Epithelial cell of esophagus (primary cell): ENCODE data around the gene PXN.

Experiments
- DNase-seq: peaks from one replicate; pipeline ENCODE4 v3.0.0; 2010; ENCODE audit warnings: low read depth
- H3K4me3 ChIP-seq: 2 replicates; pipeline ENCODE4 v1.5.1; 2011; ENCODE audit warnings: mild to moderate bottlenecking, low read length, control low read depth
- TF ChIP-seq, protein P1 (sequence below): IDR thresholded peaks from 2 replicates; pipeline ENCODE4 v1.5.1; 2011; ENCODE audit warnings: low read depth, mild to moderate bottlenecking, low read length, control low read depth, inconsistent platforms; ENCODE audit not compliant: insufficient read depth; ENCODE audit errors: missing control alignments

Gene PXN

DNA sequence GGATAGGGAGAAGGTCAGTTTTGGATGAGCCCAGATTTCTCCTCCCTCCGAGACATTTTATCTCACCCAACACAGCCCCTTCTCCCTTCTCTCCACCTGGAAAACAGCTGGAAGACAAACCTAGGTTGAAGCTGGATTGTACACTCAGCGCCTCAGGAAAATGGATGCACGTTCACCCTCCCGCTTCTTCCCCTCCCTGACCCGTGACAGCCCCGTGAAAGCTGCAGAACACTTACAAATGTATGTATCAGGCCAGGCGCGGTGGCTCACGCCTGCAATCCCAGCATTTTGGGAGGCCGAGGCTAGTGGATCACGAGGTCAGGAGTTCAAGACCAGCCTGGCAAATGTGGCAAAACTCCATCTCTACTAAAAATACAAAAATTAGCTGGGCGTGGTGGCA is 22.0 kb upstream of the PXN start:
- TF ChIP-seq, protein P1, sequence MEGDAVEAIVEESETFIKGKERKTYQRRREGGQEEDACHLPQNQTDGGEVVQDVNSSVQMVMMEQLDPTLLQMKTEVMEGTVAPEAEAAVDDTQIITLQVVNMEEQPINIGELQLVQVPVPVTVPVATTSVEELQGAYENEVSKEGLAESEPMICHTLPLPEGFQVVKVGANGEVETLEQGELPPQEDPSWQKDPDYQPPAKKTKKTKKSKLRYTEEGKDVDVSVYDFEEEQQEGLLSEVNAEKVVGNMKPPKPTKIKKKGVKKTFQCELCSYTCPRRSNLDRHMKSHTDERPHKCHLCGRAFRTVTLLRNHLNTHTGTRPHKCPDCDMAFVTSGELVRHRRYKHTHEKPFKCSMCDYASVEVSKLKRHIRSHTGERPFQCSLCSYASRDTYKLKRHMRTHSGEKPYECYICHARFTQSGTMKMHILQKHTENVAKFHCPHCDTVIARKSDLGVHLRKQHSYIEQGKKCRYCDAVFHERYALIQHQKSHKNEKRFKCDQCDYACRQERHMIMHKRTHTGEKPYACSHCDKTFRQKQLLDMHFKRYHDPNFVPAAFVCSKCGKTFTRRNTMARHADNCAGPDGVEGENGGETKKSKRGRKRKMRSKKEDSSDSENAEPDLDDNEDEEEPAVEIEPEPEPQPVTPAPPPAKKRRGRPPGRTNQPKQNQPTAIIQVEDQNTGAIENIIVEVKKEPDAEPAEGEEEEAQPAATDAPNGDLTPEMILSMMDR: no peak
- no peak for DNase-seq
- no peak overlapping the region for H3K4me3 ChIP-seq

DNA sequence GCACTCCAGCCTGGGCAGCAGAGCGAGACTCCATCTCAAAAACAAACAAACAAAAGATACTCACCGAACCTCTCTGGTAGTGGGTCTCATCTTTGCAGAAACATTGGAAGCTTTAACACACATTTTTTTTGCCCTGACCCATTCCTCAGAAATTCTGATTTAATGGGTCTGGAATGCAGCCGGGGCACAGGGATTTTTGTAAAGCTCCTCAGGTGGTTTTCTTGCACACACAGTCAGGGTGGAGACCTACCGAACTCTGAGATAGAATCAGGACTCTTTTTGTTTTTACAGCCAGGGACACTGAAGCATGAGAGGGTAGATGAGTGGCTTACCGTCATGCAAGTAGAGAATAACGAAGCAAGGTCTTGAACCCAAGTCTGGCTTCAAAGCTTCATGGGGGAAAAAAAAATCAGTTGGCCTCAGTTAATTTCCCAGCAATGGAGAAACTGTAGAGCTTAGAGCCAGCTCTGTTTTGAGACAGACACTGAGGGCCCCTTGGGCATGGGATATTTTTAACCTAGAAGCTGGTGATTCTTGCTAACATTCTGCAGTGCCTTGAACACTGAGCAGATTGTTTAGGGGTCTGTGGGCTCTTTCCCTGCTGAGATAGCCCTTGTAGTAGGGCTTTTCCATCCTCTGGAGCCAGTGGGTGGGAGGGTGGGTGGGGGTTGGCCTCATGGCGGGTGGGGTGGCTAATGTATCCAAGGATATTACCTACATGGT is 21.4 kb upstream of the PXN start:
- TF ChIP-seq, protein P1: no peak
- peak; percentile 76 for DNase-seq

DNA sequence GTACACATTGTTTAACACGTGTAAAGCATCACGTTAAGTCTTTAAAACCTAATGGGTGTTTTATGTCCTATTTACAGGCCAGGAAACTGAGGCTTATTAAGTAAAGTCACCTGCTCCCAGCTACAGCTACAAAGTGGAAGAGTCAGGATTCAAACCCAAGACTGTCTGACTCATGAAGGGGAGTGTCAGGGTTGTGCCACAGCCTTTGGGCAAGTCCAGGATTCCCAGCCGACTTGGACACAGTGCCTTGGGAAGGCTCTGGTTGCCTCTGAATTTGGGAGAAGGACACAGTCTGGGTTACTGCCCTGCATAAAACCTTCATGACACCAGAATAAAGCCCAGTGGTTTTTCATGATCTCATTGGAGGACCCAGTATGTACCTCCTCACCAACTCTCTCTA is 18.9 kb upstream of the PXN start:
- TF ChIP-seq, protein P1: no peak
- H3K4me3 ChIP-seq: no peak overlapping the region
- DNase-seq: peak; percentile 26

More for the DNA sequence above, 21.4 kb upstream of the PXN start:
- H3K4me3 ChIP-seq: no peak overlapping the region

DNA sequence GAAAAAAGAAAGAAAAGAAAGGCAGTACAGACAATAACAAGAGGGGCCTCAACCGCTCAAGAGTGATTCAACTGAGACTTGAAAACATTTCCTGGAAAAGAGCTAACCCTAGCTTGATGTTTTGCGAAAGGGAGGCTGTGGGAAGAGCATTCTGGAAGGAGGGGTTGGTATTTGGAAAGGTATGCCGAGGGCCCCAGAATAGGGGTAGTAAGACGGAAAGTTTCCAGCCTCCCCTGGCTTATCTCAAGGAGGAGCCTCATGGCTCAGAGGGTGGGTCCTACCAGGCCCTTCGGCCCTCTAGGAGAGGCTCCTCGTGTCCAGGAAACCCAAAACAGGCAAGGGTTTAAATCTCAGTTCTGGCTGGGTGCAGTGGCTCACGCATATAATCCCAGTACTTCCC is 17.8 kb upstream of the PXN start:
- TF ChIP-seq, protein P1: no peak
- no peak overlapping the region for H3K4me3 ChIP-seq
- DNase-seq: no peak

DNA sequence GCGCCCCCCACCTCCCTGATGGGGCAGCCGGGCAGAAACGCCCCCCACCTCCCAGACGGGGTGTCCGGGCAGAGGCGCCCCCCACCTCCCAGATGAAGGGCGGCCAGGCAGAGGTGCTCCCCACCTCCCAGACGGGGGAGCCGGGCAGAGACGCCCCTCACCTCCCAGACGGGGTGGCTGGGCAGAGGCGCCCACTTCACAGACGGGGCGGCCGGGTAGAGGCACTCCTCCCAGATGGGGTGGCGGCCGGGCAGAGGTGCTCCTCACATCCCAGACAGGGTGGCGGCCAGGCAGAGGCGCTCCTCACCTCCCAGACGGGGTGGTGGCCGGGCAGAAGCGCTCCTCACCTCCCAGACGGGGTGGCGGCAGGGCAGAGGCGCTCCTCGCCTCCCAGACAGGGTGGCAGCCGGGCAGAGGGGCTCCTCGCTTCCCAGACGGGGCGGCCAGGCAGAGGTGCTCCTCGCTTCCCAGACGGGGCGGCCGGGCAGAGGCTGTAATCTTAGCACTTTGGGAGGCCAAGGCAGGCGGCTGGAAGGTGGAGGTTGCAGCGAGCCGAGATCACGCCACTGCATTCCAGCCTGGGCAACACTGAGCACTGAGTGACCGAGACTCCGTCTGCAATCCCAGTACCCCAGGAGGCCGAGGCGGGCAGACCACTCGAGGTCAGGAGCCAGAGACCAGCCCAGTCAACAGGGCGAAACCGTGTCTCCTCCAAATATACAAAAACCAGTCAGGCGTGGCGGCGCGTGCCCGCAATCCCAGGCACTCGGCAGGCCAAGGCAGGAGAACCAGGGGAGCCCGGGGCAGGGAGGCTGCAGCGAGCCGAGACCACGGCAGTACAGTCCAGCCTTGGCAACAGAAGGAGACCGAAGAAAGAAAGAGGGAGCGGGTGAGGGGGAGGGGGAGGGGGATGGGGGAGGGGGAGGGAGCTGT is 12.9 kb upstream of the PXN start:
- H3K4me3 ChIP-seq: no peak overlapping the region
- TF ChIP-seq, protein P1: no peak
- DNase-seq: no peak

DNA sequence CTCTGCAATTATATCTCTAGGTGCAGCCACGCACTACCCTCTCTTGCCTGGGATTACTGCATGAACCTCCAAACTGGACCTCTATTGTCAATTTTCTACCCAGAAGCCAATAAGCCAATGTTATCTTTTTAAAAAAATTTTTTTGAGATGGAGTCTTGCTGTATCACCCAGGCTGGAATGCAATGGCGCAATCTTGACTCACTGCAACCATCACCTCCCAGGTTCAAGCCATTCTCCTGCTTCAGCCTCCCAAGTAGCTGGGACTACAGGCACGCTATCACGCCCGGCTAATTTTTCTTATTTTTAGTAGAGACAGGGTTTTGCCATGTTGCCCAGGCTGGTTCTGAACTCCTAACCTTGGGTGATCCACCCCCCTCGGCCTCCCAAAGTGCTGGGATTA is 11.2 kb upstream of the PXN start:
- TF ChIP-seq, protein P1: no peak
- no peak overlapping the region for H3K4me3 ChIP-seq
- peak; percentile 70 for DNase-seq
